GM12874 (cell line): ENCODE data around the gene LMAN2L.

Experiments used
- CTCF ChIP-seq: IDR thresholded peaks from 2 replicates; pipeline ENCODE4 v1.5.1; 2011; ENCODE audit warnings: low read depth, mild to moderate bottlenecking, control low read depth, low read length, moderate library complexity; ENCODE audit not compliant: insufficient read depth

The LMAN2L gene

GRCh38 chr2:96764253-96764637 is 24.4 kb upstream of the LMAN2L start:
- no peak for TF ChIP-seq CTCF

GRCh38 chr2:96763511-96764252 is 23.8 kb upstream of the LMAN2L start:
- peak; percentile 83 for TF ChIP-seq CTCF

- TF ChIP-seq CTCF, result no peak
Measured at GRCh38 chr2:96762529-96763311, 22.9 kb upstream of the LMAN2L start.

- peak; percentile 79 for TF ChIP-seq CTCF
Measured at GRCh38 chr2:96760986-96761832, 21.3 kb upstream of the LMAN2L start.

- TF ChIP-seq CTCF, result 0 out of 2 replicates have a peak, but pooled peaks have one; percentile 12
Measured at GRCh38 chr2:96760036-96760985, 20.4 kb upstream of the LMAN2L start, which contains the start of gene CNNM4. CNNM4 (plus strand) TSS chr2:96760902; CDS start chr2:96761000, 98 bp downstream.

GRCh38 chr2:96759548-96759947 is 19.7 kb upstream of the LMAN2L start:
- TF ChIP-seq CTCF, result no peak
